Sciatic nerve (tissue), 2 donors: ENCODE data around the gene EIF2B4. TPM values are rescaled to one million over a fixed set of nuclear protein-coding genes. Genes with fewer than 3 reads are reported as not detected.
A peak's percentile ranks its signal among the peaks of the same experiment; 100 is the strongest.

Experiments
- ATAC-seq: fragments of 200-7000 bp; cut with Tn5 transposase; one replicate; pipeline ENCODE4 v1.9.1; 2020; ENCODE audit warnings: mild to moderate bottlenecking, moderate library complexity
- DNase-seq: peaks from one replicate; pipeline ENCODE4 v3.0.0-alpha.2; 2020; ENCODE audit warnings: low spot score
- intact Hi-C: fragments of 100-400 bp; cut with DNase I; formaldehyde crosslinking; loops from one replicate; pipeline ENCODE4 v1.14.2; 2022
- total RNA-seq: library from RNA; stranded (reverse); fragmentation: NEBNext Ultra II Directional; extraction: Animal tissue kit (Norgen Biotek cat#: 25700); gene quantifications from one replicate; pipeline ENCODE4 v1.2.1, GENCODE V29; 2021
- donor health status: DM: no; HTN: no; CAD: no.
- donor health status: DM: no; HTN: no; CAD: no.

The EIF2B4 gene
- 39.1 TPM for total RNA-seq

GRCh38 chr2:27370026-27370815 lies at the start of gene EIF2B4, which contains the start of gene SNX17:
Gene EIF2B4, minus strand, starts transcription at chr2:27370338. Its CDS starts 24 bp downstream, at chr2:27370314.
Gene SNX17, plus strand, starts transcription at chr2:27370616. Its CDS starts 128 bp downstream, at chr2:27370744.
- ATAC-seq, result peak; percentile 98
- peak; percentile 99 for DNase-seq
- intact Hi-C loops, result no loop called here

- no peak for ATAC-seq
- DNase-seq, result no peak
- intact Hi-C loops, result no loop called here
Measured at GRCh38 chr2:27416151-27416550, 46.0 kb upstream of the EIF2B4 start.

- ATAC-seq, result no peak
- intact Hi-C loops, result no loop called here
Measured at GRCh38 chr2:27412419-27413152, 42.4 kb upstream of the EIF2B4 start.

GRCh38 chr2:27409321-27410073 lies 39.4 kb upstream of the EIF2B4 start, which contains the start of gene PPM1G:
Gene PPM1G, minus strand, starts transcription at chr2:27409591. Its CDS starts 169 bp downstream, at chr2:27409422.
- intact Hi-C loops, result no loop called here
- ATAC-seq, result peak; percentile 100

More at GRCh38 chr2:27412419-27413152, 42.4 kb upstream of the EIF2B4 start:
- no peak for DNase-seq

GRCh38 chr2:27408601-27409320 lies 38.6 kb upstream of the EIF2B4 start:
- ATAC-seq (peak; percentile 7), DNase-seq (peak; percentile 68)
- intact Hi-C loops, result no loop called here

More at GRCh38 chr2:27409321-27410073, 39.4 kb upstream of the EIF2B4 start, which contains the start of gene PPM1G:
- peak; percentile 98 for DNase-seq

- DNase-seq (no peak), ATAC-seq (no peak)
- intact Hi-C loops, result no loop called here
Measured at GRCh38 chr2:27407798-27408491, 37.8 kb upstream of the EIF2B4 start.

- no peak for ATAC-seq
- intact Hi-C loops, result no loop called here
- DNase-seq, result no peak
Measured at GRCh38 chr2:27400348-27401135, 30.4 kb upstream of the EIF2B4 start.

- ATAC-seq, result no peak
- intact Hi-C loops, result no loop called here
- no peak for DNase-seq
Measured at GRCh38 chr2:27398962-27399361, 28.8 kb upstream of the EIF2B4 start.

GRCh38 chr2:27393225-27393624 lies 23.1 kb upstream of the EIF2B4 start:
- intact Hi-C loops, result no loop called here
- ATAC-seq, result no peak
- DNase-seq, result no peak

GRCh38 chr2:27390822-27391679 lies 20.9 kb upstream of the EIF2B4 start:
- ATAC-seq (no peak), DNase-seq (no peak)
- intact Hi-C loops, result no loop called here

GRCh38 chr2:27381577-27382181 lies 11.5 kb upstream of the EIF2B4 start:
- no peak for ATAC-seq
- intact Hi-C loops, result no loop called here
- no peak for DNase-seq

GRCh38 chr2:27380626-27381545 lies 10.7 kb upstream of the EIF2B4 start, which contains the start of gene ZNF513:
Gene ZNF513, minus strand, starts transcription at chr2:27380734. Its CDS starts 208 bp downstream, at chr2:27380526.
- intact Hi-C loops, result no loop called here
- ATAC-seq, result peak; percentile 97

GRCh38 chr2:27379836-27380625 lies 9.9 kb upstream of the EIF2B4 start:
- ATAC-seq, result no peak
- intact Hi-C loops, result no loop called here
- peak; percentile 88 for DNase-seq

More at GRCh38 chr2:27380626-27381545, 10.7 kb upstream of the EIF2B4 start, which contains the start of gene ZNF513:
- DNase-seq, result peak; percentile 97

GRCh38 chr2:27379383-27379835 lies 9.3 kb upstream of the EIF2B4 start:
- DNase-seq (no peak), ATAC-seq (no peak)
- intact Hi-C loops, result no loop called here
